PC-3 (cell line): Measurements from ENCODE around the gene PHF19.

ENCODE experiments used
- EZH2phosphoT487 ChIP-seq: fragments of 300-600 bp; sonication (generic); IDR thresholded peaks from 2 replicates; pipeline ENCODE4 v1.6.1; 2018; ENCODE audit warnings: mild to moderate bottlenecking, antibody characterized with exemption, low read length, borderline replicate concordance
- TF ChIP-seq, protein P1 (sequence below): fragments of 300-600 bp; sonication (generic); conservative IDR thresholded peaks from 2 replicates; pipeline ENCODE4 v1.5.1; 2017; ENCODE audit warnings: antibody characterized with exemption, low read depth, mild to moderate bottlenecking, low read length

DNA sequence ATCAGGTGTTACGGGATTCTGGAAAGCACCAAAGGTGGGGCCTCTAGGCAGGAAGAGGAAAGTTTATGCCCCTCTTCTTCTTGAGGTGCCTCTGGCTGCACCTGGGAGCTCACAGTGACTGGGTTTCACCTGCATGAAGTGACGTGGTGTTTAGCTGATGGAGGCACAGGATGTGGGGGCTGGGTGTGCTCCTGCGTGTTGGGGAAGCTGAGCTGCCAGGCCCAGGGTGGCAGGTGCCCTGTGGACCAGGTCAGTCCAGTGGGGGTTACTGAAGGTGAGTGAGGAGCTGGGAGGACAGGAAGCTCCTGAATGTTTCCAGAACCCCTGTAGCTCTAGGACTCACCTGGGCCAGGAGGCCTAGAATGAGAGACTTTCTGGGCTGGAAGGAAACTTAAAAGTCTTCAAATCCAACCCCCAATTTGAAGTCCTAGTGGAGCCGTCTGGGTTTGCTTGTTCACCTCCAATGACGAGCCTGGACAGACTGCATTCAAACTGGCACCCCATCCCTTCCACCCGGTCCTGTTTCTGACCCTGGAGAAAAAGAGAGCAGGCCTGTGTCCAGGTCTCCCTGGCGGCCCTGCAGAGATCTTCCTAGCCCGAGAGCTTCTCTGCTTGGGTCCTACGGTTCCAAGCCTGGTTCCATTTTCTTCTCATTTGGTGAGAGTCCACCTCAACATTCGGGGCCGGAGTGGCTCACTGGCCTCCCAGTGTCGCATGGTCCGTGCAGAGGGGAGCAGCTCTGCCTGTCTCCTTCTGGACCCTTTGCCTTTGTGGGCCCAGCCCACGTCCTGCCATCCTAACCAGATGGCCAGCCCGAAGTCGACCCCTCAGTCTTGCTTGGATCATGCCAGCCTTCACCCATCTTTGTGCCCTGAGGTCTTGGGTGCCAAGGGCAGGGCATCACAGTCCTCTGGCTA, 27.3 kb upstream of the PHF19 start:
- TF ChIP-seq, protein P1, sequence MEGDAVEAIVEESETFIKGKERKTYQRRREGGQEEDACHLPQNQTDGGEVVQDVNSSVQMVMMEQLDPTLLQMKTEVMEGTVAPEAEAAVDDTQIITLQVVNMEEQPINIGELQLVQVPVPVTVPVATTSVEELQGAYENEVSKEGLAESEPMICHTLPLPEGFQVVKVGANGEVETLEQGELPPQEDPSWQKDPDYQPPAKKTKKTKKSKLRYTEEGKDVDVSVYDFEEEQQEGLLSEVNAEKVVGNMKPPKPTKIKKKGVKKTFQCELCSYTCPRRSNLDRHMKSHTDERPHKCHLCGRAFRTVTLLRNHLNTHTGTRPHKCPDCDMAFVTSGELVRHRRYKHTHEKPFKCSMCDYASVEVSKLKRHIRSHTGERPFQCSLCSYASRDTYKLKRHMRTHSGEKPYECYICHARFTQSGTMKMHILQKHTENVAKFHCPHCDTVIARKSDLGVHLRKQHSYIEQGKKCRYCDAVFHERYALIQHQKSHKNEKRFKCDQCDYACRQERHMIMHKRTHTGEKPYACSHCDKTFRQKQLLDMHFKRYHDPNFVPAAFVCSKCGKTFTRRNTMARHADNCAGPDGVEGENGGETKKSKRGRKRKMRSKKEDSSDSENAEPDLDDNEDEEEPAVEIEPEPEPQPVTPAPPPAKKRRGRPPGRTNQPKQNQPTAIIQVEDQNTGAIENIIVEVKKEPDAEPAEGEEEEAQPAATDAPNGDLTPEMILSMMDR = no peak
- TF ChIP-seq EZH2phosphoT487 = no peak
